K562 (cell line): ENCODE results near the gene DLGAP5. TPM values are rescaled to one million over a fixed set of nuclear protein-coding genes. Genes with fewer than 3 reads are reported as not detected.

ENCODE experiments used
- ATF2 ChIP-seq: sonication (generic); formaldehyde crosslinking; IDR thresholded peaks from 2 replicates; pipeline ENCODE4 v1.8.1; 2022; ENCODE audit warnings: missing genetic modification reagents
- BCL6 ChIP-seq: fragments of 250-450 bp; sonication (Bioruptor Pico); IDR thresholded peaks from 2 replicates; pipeline ENCODE4 v1.4.0; 2020
- CGGBP1 ChIP-seq: fragments of 250-450 bp; sonication (Bioruptor Pico); IDR thresholded peaks from 2 replicates; pipeline ENCODE4 v1.9.0; 2021; ENCODE audit warnings: mild to moderate bottlenecking
- CHAMP1 ChIP-seq: fragments of 450-650 bp; IDR thresholded peaks from 2 replicates; pipeline ENCODE4 v1.6.1; 2016; ENCODE audit warnings: mild to moderate bottlenecking
- ETS2 ChIP-seq: IDR thresholded peaks from 2 replicates; pipeline ENCODE4 v1.6.1; 2016; ENCODE audit warnings: borderline replicate concordance, missing genetic modification characterization, mild to moderate bottlenecking, moderate library complexity, missing compliant biosample characterization; ENCODE audit not compliant: poor library complexity, severe bottlenecking
- KAT8 ChIP-seq: fragments of 450-650 bp; IDR thresholded peaks from 2 replicates; pipeline ENCODE4 v1.6.1; 2016; ENCODE audit warnings: low read depth, mild to moderate bottlenecking
- MYC ChIP-seq, 2 experiments: fragments of 250-450 bp in 1 of 2; sonication (Bioruptor Pico) in 1 of 2; IDR thresholded peaks; 2 replicates each; pipeline versions ENCODE4 v1.5.1 to v1.6.1; 2012 to 2021; ENCODE audit warnings: low read depth in 2 of 2, borderline replicate concordance in 1 of 2, improper control_type of control experiment in 1 of 2, low read length in 1 of 2, mild to moderate bottlenecking in 1 of 2, moderate library complexity in 1 of 2
- NFIC ChIP-seq: fragments of 450-650 bp; IDR thresholded peaks from 2 replicates; pipeline ENCODE4 v1.6.1; 2017; ENCODE audit warnings: mild to moderate bottlenecking, inconsistent platforms
- PKNOX1 ChIP-seq: fragments of 450-650 bp; IDR thresholded peaks from 2 replicates; pipeline ENCODE4 v1.6.1; 2016
- TARDBP ChIP-seq: fragments of 450-650 bp; IDR thresholded peaks from 2 replicates; pipeline ENCODE4 v1.6.1; 2016
- TEAD4 ChIP-seq, 2 experiments: sonication (generic) in 1 of 2; formaldehyde crosslinking in 1 of 2; IDR thresholded peaks; 2 replicates each; pipeline versions ENCODE4 v1.6.1 to v1.8.0; 2012 to 2022; ENCODE audit warnings: borderline replicate concordance in 1 of 2, inconsistent platforms in 1 of 2, low read length in 1 of 2, mild to moderate bottlenecking in 1 of 2, missing genetic modification reagents in 1 of 2
- ZBTB1 ChIP-seq: sonication (generic); formaldehyde crosslinking; IDR thresholded peaks from 2 replicates; pipeline ENCODE4 v1.8.1; 2023; ENCODE audit warnings: missing genetic modification reagents, low read depth, mild to moderate bottlenecking, borderline replicate concordance
- ZBTB5 ChIP-seq: fragments of 450-650 bp; IDR thresholded peaks from 2 replicates; pipeline ENCODE4 v1.6.1; 2017; ENCODE audit warnings: antibody characterized with exemption
- ZNF512 ChIP-seq: IDR thresholded peaks from 2 replicates; pipeline ENCODE4 v1.6.1; 2016; ENCODE audit warnings: missing genetic modification characterization, missing compliant biosample characterization
- ZNF76 ChIP-seq: fragments of 250-450 bp; sonication (Bioruptor Pico); IDR thresholded peaks from 2 replicates; pipeline ENCODE4 v1.4.0; 2020; ENCODE audit warnings: mild to moderate bottlenecking, moderate library complexity, borderline replicate concordance
- ZSCAN29 ChIP-seq: fragments of 450-650 bp; IDR thresholded peaks from 2 replicates; pipeline ENCODE4 v1.6.1; 2017
- polyA plus RNA-seq, 8 experiments: library from polyadenylated mRNA; depleted of rRNA in 4 of 8; stranded (reverse) in 5 of 8; unstranded in 3 of 8; fragments of >200 nt; fragmentation: Nextera tagmentation in 2 of 8; fragmentation: Illumina TruSeq in 1 of 8; extraction: Ambion mirVana in 2 of 8; extraction: Trizol in 1 of 8; gene quantifications; 2 replicates each; pipeline versions ENCODE4 v1.2.1 to v1.2.3, GENCODE V29; 2011 to 2014; ENCODE audit warnings: inconsistent platforms in 1 of 8, missing spikeins in 1 of 8
- total RNA-seq, 7 experiments: library from RNA; depleted of rRNA in 6 of 7; stranded (reverse); fragments of >200 nt in 6 of 7; fragmentation: Illumina TruSeq in 2 of 7; extraction: Trizol in 2 of 7; gene quantifications; 2 replicates each; pipeline versions ENCODE4 v1.2.1 to v1.2.3, GENCODE V29; 2011 to 2021; ENCODE audit warnings: low replicate concordance in 1 of 7

DLGAP5 gene
- total and polyA plus RNA-seq, 9 of the 15 experiments (the other 6 are each of a cell fraction or from before 2014, with no cell fraction given): 39.1 to 80.0 (median 59.9) TPM

GRCh38 chr14:55133416-55133815 lies 58.0 kb downstream of the DLGAP5 start (continued):
- TF ChIP-seq KAT8 (no peak), TARDBP (no peak), ETS2 (tag) (no peak), ZSCAN29 (no peak), PKNOX1 (peak; percentile 44; the same call in 1 of the 2 replicates), TEAD4 (IDR thresholded peaks at IDR 0.05; ENCODE audit: low read length) (0 out of 2 replicates have a peak, but pooled peaks have one; percentile 18), TEAD4 (CRISPR knock-in tag; IDR thresholded peaks at IDR 0.05; ENCODE audit: borderline replicate concordance) (no peak), ZBTB1 (no peak), ZBTB5 (no peak), ZNF512 (tag) (no peak), CHAMP1 (no peak), NFIC (no peak), BCL6 (CRISPR knock-in tag) (no peak), ZNF76 (no peak), MYC (IDR thresholded peaks at IDR 0.05; ENCODE audit: low read depth, low read length) (no peak), MYC (CRISPR knock-in tag; IDR thresholded peaks at IDR 0.05; ENCODE audit: borderline replicate concordance, low read depth) (no peak), ATF2 (CRISPR knock-in tag) (no peak), CGGBP1 (CRISPR knock-in tag) (no peak)
